NCI-H1436 treated with DMSO at 0.1 percent for 48 hours (cell line): Measurements from ENCODE around the gene TAGAP.

Source experiments
- DNase-seq: peaks from one replicate; lab custom pipeline; 2025; lab: John Stamatoyannopoulos, UW

The TAGAP gene

GRCh38 chr6:159071843-159072769 is 27.3 kb upstream of the TAGAP start:
- DNase-seq, result no peak

GRCh38 chr6:159068904-159069578 is 24.2 kb upstream of the TAGAP start:
- DNase-seq, result no peak

- DNase-seq, result no peak
These were observed 22.5 kb upstream of the TAGAP start for GRCh38 chr6:159067334-159067733.

GRCh38 chr6:159066483-159066882 is 21.7 kb upstream of the TAGAP start:
- no peak for DNase-seq

- DNase-seq, result no peak
These were observed 21.1 kb upstream of the TAGAP start for GRCh38 chr6:159065759-159066329.

GRCh38 chr6:159065091-159065490 is 20.3 kb upstream of the TAGAP start:
- no peak for DNase-seq

- DNase-seq, result no peak
These were observed 19.7 kb upstream of the TAGAP start for GRCh38 chr6:159064477-159064876.

GRCh38 chr6:159063549-159063948 is 18.8 kb upstream of the TAGAP start:
- no peak for DNase-seq

GRCh38 chr6:159062976-159063375 is 18.2 kb upstream of the TAGAP start:
- DNase-seq, result no peak

- no peak for DNase-seq
These were observed 17.8 kb upstream of the TAGAP start for GRCh38 chr6:159062564-159062945.

GRCh38 chr6:159061805-159062563 is 17.2 kb upstream of the TAGAP start:
- no peak for DNase-seq

- DNase-seq, result no peak
These were observed 16.4 kb upstream of the TAGAP start for GRCh38 chr6:159061146-159061545.

GRCh38 chr6:159059885-159060506 is 15.2 kb upstream of the TAGAP start:
- DNase-seq, result no peak

- DNase-seq, result no peak
These were observed 14.3 kb upstream of the TAGAP start for GRCh38 chr6:159059141-159059540.

GRCh38 chr6:159056899-159057298 is 12.1 kb upstream of the TAGAP start:
- no peak for DNase-seq

- DNase-seq, result no peak
These were observed 11.6 kb upstream of the TAGAP start for GRCh38 chr6:159056432-159056831.

GRCh38 chr6:159056003-159056402 is 11.2 kb upstream of the TAGAP start:
- DNase-seq, result no peak

- DNase-seq, result no peak
These were observed 9.1 kb upstream of the TAGAP start for GRCh38 chr6:159053781-159054398.

GRCh38 chr6:159052720-159053119 is 7.9 kb upstream of the TAGAP start:
- DNase-seq, result no peak

GRCh38 chr6:159047891-159048685 is 3.3 kb upstream of the TAGAP start:
- no peak for DNase-seq

- DNase-seq, result no peak
These were observed 1.0 kb upstream of the TAGAP start for GRCh38 chr6:159045801-159046200.
